H1 (cell line): ENCODE results near the gene RALY. TPM values are rescaled to one million over a fixed set of nuclear protein-coding genes. Genes with fewer than 3 reads are reported as not detected.

Experiments
- CTCF ChIA-PET: fragments of 300-600 bp; sonication (Branson Sonifier 250); formaldehyde crosslinking; loops from one replicate; lab custom pipeline; 2021; ENCODE audit not compliant: partially characterized antibody; lab: Charles Lee
- POLR2A ChIA-PET: fragments of 300-600 bp; sonication (Branson Sonifier 250); formaldehyde crosslinking; loops from one replicate; lab custom pipeline; 2021; ENCODE audit warnings: inconsistent platforms; ENCODE audit not compliant: partially characterized antibody; lab: Charles Lee
- DNase-seq, 2 experiments: peaks; one replicate each; pipeline versions ENCODE4 v3.0.0 to v3.0.0-alpha.2; 2010 to 2022; ENCODE audit warnings: low spot score in 2 of 2, low read depth in 1 of 2, mixed read lengths in 1 of 2
- FAIRE-seq: peaks from 2 replicates; lab custom pipeline; 2011; peaks lifted over from hg19 to GRCh38; lab: Jason Lieb, UNC
- H2AFZ ChIP-seq: 2 replicates; pipeline ENCODE4 v1.8.1; 2012; ENCODE audit warnings: low read length, inconsistent platforms
- H2AK5ac ChIP-seq: 2 replicates; pipeline ENCODE4 v1.6.1; 2013; ENCODE audit warnings: low read depth, low read length
- H2BK120ac ChIP-seq: replicated peaks from 2 replicates; pipeline ENCODE3; 2013; ENCODE audit warnings: low read depth, low read length, inconsistent platforms
- H2BK12ac ChIP-seq: 2 replicates; pipeline ENCODE4 v1.6.1; 2013; ENCODE audit warnings: low read depth, low read length
- H2BK15ac ChIP-seq: 2 replicates; pipeline ENCODE4 v1.6.1; 2013; ENCODE audit warnings: low read length
- H2BK20ac ChIP-seq: 2 replicates; pipeline ENCODE4 v1.6.1; 2013; ENCODE audit warnings: low read length
- H2BK5ac ChIP-seq: 2 replicates; pipeline ENCODE4 v1.6.1; 2013; ENCODE audit warnings: low read depth, low read length
- H3K14ac ChIP-seq: 2 replicates; pipeline ENCODE4 v1.6.1; 2013; ENCODE audit warnings: inconsistent platforms; ENCODE audit not compliant: insufficient read length
- H3K18ac ChIP-seq: 2 replicates; pipeline ENCODE4 v1.6.1; 2013; ENCODE audit warnings: low read length; ENCODE audit errors: extremely low read depth
- H3K23ac ChIP-seq: 2 replicates; pipeline ENCODE4 v1.6.1; 2013; ENCODE audit warnings: inconsistent platforms; ENCODE audit not compliant: insufficient read length
- H3K23me2 ChIP-seq: 2 replicates; pipeline ENCODE4 v1.6.1; 2013; ENCODE audit warnings: low read depth, low read length
- H3K27ac ChIP-seq: 2 replicates; pipeline ENCODE4 v1.6.1; 2011; ENCODE audit warnings: low read depth, low read length, inconsistent platforms
- H3K27me3 ChIP-seq, 4 experiments: replicated peaks in 1 of 4; 1 replicate in 1 of 4; 2 replicates in 3 of 4; pipeline versions ENCODE4 v1.6.1 to v1.8.1; 2011 to 2013; ENCODE audit warnings: low read length in 3 of 4, mild to moderate bottlenecking in 3 of 4, inconsistent platforms in 2 of 4, mixed read lengths in 2 of 4, moderate library complexity in 1 of 4; ENCODE audit not compliant: control insufficient read depth in 3 of 4, insufficient read depth in 3 of 4; ENCODE audit errors: extremely low read depth in 1 of 4
- H3K36me3 ChIP-seq, 4 experiments: 2 replicates each; pipeline versions ENCODE4 v1.6.1 to v1.8.1; 2011 to 2013; ENCODE audit warnings: mild to moderate bottlenecking in 4 of 4, low read length in 3 of 4, moderate library complexity in 2 of 4, control low read depth in 1 of 4, inconsistent platforms in 1 of 4; ENCODE audit not compliant: insufficient read depth in 4 of 4, control insufficient read depth in 2 of 4
- H3K4ac ChIP-seq: replicated peaks from 2 replicates; pipeline ENCODE3; 2013; ENCODE audit warnings: low read length, low read depth, mixed read lengths, inconsistent platforms; ENCODE audit not compliant: insufficient read length
- H3K4me1 ChIP-seq, 4 experiments: replicated peaks in 1 of 4; 1 replicate in 1 of 4; 2 replicates in 3 of 4; pipeline versions ENCODE4 v1.6.1 to v1.8.1; 2011 to 2013; ENCODE audit warnings: low read length in 3 of 4, inconsistent platforms in 2 of 4, mixed read lengths in 1 of 4; ENCODE audit not compliant: insufficient read depth in 4 of 4, control insufficient read depth in 3 of 4
- H3K4me2 ChIP-seq, 2 experiments: 2 replicates each; pipeline versions ENCODE4 v1.6.1 to v1.8.1; 2011 to 2013; ENCODE audit warnings: low read depth in 2 of 2, low read length in 2 of 2, control low read depth in 1 of 2, inconsistent platforms in 1 of 2, mild to moderate bottlenecking in 1 of 2; ENCODE audit not compliant: insufficient read depth in 1 of 2
- H3K4me3 ChIP-seq, 4 experiments: fragments of 200-600, 300-600 bp in 1 of 4; sonication (generic), shearing (Covaris generic), sonication (Bioruptor Twin) in 1 of 4; 2 replicates each; pipeline versions ENCODE4 v1.5.1 to v1.8.1; 2011 to 2016; ENCODE audit warnings: low read length in 4 of 4, low read depth in 3 of 4, control low read depth in 2 of 4, inconsistent platforms in 2 of 4, mild to moderate bottlenecking in 2 of 4, mixed read lengths in 1 of 4, moderate library complexity in 1 of 4; ENCODE audit not compliant: insufficient read depth in 2 of 4; ENCODE audit errors: extremely low read depth in 1 of 4
- H3K56ac ChIP-seq: replicated peaks from 2 replicates; pipeline ENCODE3; 2013; ENCODE audit warnings: low read depth, mild to moderate bottlenecking, mixed read lengths, low read length, inconsistent platforms; ENCODE audit not compliant: insufficient read length
- H3K79me1 ChIP-seq: 2 replicates; pipeline ENCODE4 v1.6.1; 2013; ENCODE audit warnings: low read depth, low read length, control low read depth
- H3K79me2 ChIP-seq, 2 experiments: 2 replicates each; pipeline versions ENCODE4 v1.6.1 to v1.8.1; 2012 to 2013; ENCODE audit warnings: low read length in 2 of 2, mild to moderate bottlenecking in 2 of 2, inconsistent platforms in 1 of 2; ENCODE audit not compliant: insufficient read depth in 2 of 2, control insufficient read depth in 1 of 2
- H3K9ac ChIP-seq, 4 experiments: replicated peaks in 1 of 4; 1 replicate in 1 of 4; 2 replicates in 3 of 4; pipeline versions ENCODE4 v1.6.1 to v1.8.1; 2011 to 2013; ENCODE audit warnings: low read depth in 3 of 4, low read length in 3 of 4, control low read depth in 2 of 4, mild to moderate bottlenecking in 2 of 4, moderate library complexity in 2 of 4, inconsistent platforms in 1 of 4; ENCODE audit errors: extremely low read depth in 1 of 4
- H3K9me3 ChIP-seq, 2 experiments: 2 replicates each; pipeline versions ENCODE4 v1.6.1 to v1.8.1; 2012 to 2013; ENCODE audit warnings: mild to moderate bottlenecking in 2 of 2, moderate library complexity in 2 of 2, control low read depth in 1 of 2, inconsistent platforms in 1 of 2, low read depth in 1 of 2, low read length in 1 of 2, mixed read lengths in 1 of 2; ENCODE audit not compliant: insufficient read depth in 2 of 2
- H4K20me1 ChIP-seq, 2 experiments: replicated peaks in 1 of 2; 2 replicates each; pipeline versions ENCODE3 to v1.8.1; 2011 to 2013; ENCODE audit warnings: inconsistent platforms in 2 of 2, low read length in 2 of 2, mild to moderate bottlenecking in 1 of 2; ENCODE audit not compliant: insufficient read depth in 2 of 2, control insufficient read depth in 1 of 2
- H4K5ac ChIP-seq: 2 replicates; pipeline ENCODE4 v1.6.1; 2013; ENCODE audit warnings: low read length, low read depth, mixed read lengths, inconsistent platforms; ENCODE audit not compliant: insufficient read length
- H4K8ac ChIP-seq: 2 replicates; pipeline ENCODE4 v1.8.0; 2013; ENCODE audit warnings: mild to moderate bottlenecking, moderate library complexity, low read length, inconsistent platforms; ENCODE audit not compliant: insufficient read depth; ENCODE audit errors: extremely low read depth
- H4K91ac ChIP-seq: replicated peaks from 2 replicates; pipeline ENCODE3; 2013; ENCODE audit warnings: low read length, mixed read lengths, inconsistent platforms; ENCODE audit not compliant: insufficient read length
- BCL11A ChIP-seq, 2 experiments: IDR thresholded peaks; one replicate each; pipeline ENCODE4 v1.6.1; 2011; ENCODE audit warnings: low read depth in 2 of 2, low read length in 2 of 2, mild to moderate bottlenecking in 2 of 2
- JUN ChIP-seq: IDR thresholded peaks from 2 replicates; pipeline ENCODE4 v1.6.1; 2011; ENCODE audit warnings: low read depth, mild to moderate bottlenecking, improper control_type of control experiment, low read length
- PHF8 ChIP-seq: fragments of 200-600 bp; sonication (generic); conservative IDR thresholded peaks from 2 replicates; pipeline ENCODE4 v1.7.1; 2012; ENCODE audit warnings: low read depth, mild to moderate bottlenecking, inconsistent platforms, low read length, moderate library complexity
- POLR2AphosphoS5 ChIP-seq: IDR thresholded peaks from 2 replicates; pipeline ENCODE4 v1.6.1; 2011; ENCODE audit warnings: low read depth, low read length
- SAP30 ChIP-seq: fragments of 300-600 bp; sonication (generic); IDR thresholded peaks from 2 replicates; pipeline ENCODE4 v1.7.1; 2012; ENCODE audit warnings: low read length, moderate library complexity, mild to moderate bottlenecking, inconsistent platforms; ENCODE audit not compliant: insufficient read depth, insufficient replicate concordance
- SP4 ChIP-seq: IDR thresholded peaks from 2 replicates; pipeline ENCODE4 v1.6.1; 2012; ENCODE audit warnings: low read length, inconsistent platforms
- WGBS, 2 experiments: shearing (Covaris generic) in 1 of 2; methylation state at CpG; one replicate each; pipeline versions ENCODE4 v1.1.6 to v1.1.7; 2013 to 2015; ENCODE audit warnings: low lambda C conversion rate in 2 of 2, mixed read lengths in 2 of 2, inconsistent platforms in 1 of 2, low coverage in 1 of 2, missing lambda C conversion rate in 1 of 2; ENCODE audit not compliant: insufficient replicate concordance in 2 of 2, insufficient coverage in 1 of 2, insufficient read length in 1 of 2; ENCODE audit errors: extremely low coverage in 1 of 2, missing lambda C conversion rate in 1 of 2; 5-methylcytosine and 5-hydroxymethylcytosine counted together
- polyA plus RNA-seq, 7 experiments: library from polyadenylated mRNA; depleted of rRNA in 3 of 7; stranded (reverse) in 5 of 7; unstranded in 2 of 7; fragments of >200 nt in 5 of 7; fragments of 200-250 nt in 2 of 7; gene quantifications; 1 replicate in 5 of 7; 2 replicates in 1 of 7; 4 replicates in 1 of 7; pipeline versions ENCODE4 v1.2.1 to v1.2.3, GENCODE V29; 2011 to 2013; ENCODE audit warnings: missing spikeins in 2 of 7, mixed read lengths in 2 of 7
- total RNA-seq: library from RNA; stranded (reverse); fragmentation: NEBNext Ultra II Directional; extraction: Animal tissue kit (Norgen Biotek cat#: 25700); gene quantifications from 2 replicates; pipeline ENCODE4 v1.2.1, GENCODE V29; 2021
- TF ChIP-seq, protein P1 (sequence below): IDR thresholded peaks from 2 replicates; pipeline ENCODE4 v1.6.1; 2012; ENCODE audit warnings: inconsistent platforms

Gene RALY
- total and polyA plus RNA-seq, 2 of the 8 experiments (the other 6 are each of a cell fraction or from before 2014, with no cell fraction given): 133 to 148 TPM

DNA sequence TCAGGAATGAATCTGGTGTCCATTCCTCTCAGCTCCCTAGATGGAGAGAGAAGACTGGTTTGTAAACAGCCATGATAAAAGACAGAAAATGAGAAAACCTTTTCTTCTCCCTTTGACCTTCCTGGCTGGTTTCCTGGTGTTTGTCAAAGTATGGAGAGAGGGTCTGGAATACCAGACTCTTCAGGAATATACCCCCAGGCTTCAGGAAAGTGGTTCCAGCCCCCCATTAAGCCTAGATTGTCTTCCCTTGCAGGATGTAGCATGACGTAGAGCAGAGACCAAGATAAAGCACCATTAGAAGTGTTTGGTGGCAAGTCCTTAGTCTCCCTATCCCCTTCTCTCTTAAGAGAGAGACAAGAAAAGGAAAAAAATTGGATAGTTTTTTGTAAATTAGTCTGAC, 67.3 kb downstream of the RALY start:
- Histone ChIP-seq H3K23me2 (no peaks in the 10 kb centered on the region), H3K9me3 (no peaks in the 10 kb centered on the region), H2AFZ (no peak overlapping the region), H4K8ac (no peak overlapping the region), H3K56ac (no peak overlapping the region), H3K36me3 (no peaks in the 10 kb centered on the region), H3K27ac (no peak overlapping the region), H3K4ac (no peak overlapping the region), H4K5ac (no peak overlapping the region), H4K20me1 (peaks cover 9 to 14% of the 10 kb centered on the region in 2 experiments), H2BK5ac (no peak overlapping the region), H2BK20ac (no peak overlapping the region), H2BK120ac (no peak overlapping the region), H3K9ac (no peak overlapping the region), H3K79me2 (peaks cover 0 to 56% of the 10 kb centered on the region in 2 experiments; a peak in 2 of 4 replicates), H3K14ac (no peak overlapping the region), H3K23ac (no peak overlapping the region), H3K4me1 (no peaks in the 10 kb centered on the region), H3K18ac (no peak overlapping the region), H2AK5ac (no peak overlapping the region), H3K4me3 (no peak overlapping the region), H2BK12ac (no peak overlapping the region), H3K79me1 (peaks cover 13% of the 10 kb centered on the region), H3K4me2 (no peak overlapping the region), H2BK15ac (no peak overlapping the region), H4K91ac (no peak overlapping the region), H3K27me3 (no peaks in the 10 kb centered on the region)
- WGBS, 2 experiments: 92% methylated on average over 1 of the region's 1 CpG; no CpG with 5 or more reads in 1 of the 2 experiments
- CTCF ChIA-PET: interaction anchor here (2.1 to 2.3 kb wide), 2 partner anchors 8 to 39 kb away, joined by 7 to 10 read pairs; no protein-coding TSS in a partner anchor
- POLR2A ChIA-PET: no interaction called here
- no peak for DNase-seq
- FAIRE-seq: no peak
- no peak for TF ChIP-seq BCL11A (IDR thresholded peaks at IDR 0.05; ENCODE audit: low read depth in 2 of 2, low read length in 2 of 2)
- TF ChIP-seq SP4: no peak
- no peak for TF ChIP-seq SAP30
- no peak for TF ChIP-seq JUN
- no peak for TF ChIP-seq PHF8
- TF ChIP-seq POLR2AphosphoS5: no peak
- TF ChIP-seq, protein P1, sequence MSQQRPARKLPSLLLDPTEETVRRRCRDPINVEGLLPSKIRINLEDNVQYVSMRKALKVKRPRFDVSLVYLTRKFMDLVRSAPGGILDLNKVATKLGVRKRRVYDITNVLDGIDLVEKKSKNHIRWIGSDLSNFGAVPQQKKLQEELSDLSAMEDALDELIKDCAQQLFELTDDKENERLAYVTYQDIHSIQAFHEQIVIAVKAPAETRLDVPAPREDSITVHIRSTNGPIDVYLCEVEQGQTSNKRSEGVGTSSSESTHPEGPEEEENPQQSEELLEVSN: no peak
